Endothelial cell of umbilical vein (primary cell): ENCODE data around the gene TBL1Y.

ENCODE experiments used
- POLR2A ChIP-seq: IDR thresholded peaks from 2 replicates; pipeline ENCODE4 v1.6.1; 2012; ENCODE audit warnings: low read depth, mild to moderate bottlenecking, control low read depth, low read length
- TF ChIP-seq, protein P1 (sequence below), 2 donors: IDR thresholded peaks; 1 replicate in 1 of 2; 2 replicates in 1 of 2; pipeline ENCODE4 v1.5.1; 2011; ENCODE audit warnings: low read length in 2 of 2, mild to moderate bottlenecking in 2 of 2, moderate library complexity in 2 of 2, control low read depth in 1 of 2, inconsistent platforms in 1 of 2, low read depth in 1 of 2; ENCODE audit not compliant: insufficient read depth in 1 of 2; ENCODE audit errors: extremely low read depth in 1 of 2

DNA sequence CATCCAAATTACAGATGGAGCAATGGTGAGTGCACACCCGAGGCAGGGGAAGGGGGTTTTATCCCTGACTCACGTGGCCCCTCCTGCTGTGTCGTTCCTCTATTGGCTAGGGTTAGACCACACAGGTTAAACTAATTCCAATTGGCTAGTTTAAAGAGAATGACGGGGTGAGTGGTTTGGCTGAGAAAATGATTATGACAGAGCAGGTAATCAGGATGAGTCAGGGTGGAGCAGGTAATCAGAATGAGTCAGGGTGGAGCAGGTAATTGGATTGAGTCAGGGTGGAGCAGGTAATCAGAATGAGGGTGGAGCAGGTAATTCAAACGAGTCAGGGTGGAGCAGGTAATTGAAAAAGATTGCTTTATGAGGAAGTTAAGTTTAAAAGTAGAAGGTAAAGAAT, 146.4 kb downstream of the TBL1Y start:
- TF ChIP-seq, protein P1, sequence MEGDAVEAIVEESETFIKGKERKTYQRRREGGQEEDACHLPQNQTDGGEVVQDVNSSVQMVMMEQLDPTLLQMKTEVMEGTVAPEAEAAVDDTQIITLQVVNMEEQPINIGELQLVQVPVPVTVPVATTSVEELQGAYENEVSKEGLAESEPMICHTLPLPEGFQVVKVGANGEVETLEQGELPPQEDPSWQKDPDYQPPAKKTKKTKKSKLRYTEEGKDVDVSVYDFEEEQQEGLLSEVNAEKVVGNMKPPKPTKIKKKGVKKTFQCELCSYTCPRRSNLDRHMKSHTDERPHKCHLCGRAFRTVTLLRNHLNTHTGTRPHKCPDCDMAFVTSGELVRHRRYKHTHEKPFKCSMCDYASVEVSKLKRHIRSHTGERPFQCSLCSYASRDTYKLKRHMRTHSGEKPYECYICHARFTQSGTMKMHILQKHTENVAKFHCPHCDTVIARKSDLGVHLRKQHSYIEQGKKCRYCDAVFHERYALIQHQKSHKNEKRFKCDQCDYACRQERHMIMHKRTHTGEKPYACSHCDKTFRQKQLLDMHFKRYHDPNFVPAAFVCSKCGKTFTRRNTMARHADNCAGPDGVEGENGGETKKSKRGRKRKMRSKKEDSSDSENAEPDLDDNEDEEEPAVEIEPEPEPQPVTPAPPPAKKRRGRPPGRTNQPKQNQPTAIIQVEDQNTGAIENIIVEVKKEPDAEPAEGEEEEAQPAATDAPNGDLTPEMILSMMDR (IDR thresholded peaks at IDR 0.05; ENCODE audit: extremely low read depth in 1 of 2, insufficient read depth in 1 of 2, low read depth in 1 of 2, low read length in 2 of 2) = no peak
- no peak for TF ChIP-seq POLR2A
